ENCODE data around the gene ANKH. TPM values are rescaled to one million over a fixed set of nuclear protein-coding genes. Genes with fewer than 3 reads are reported as not detected.

The ANKH gene
- polyA plus RNA-seq, 1 donor from 2014 or later, result 9.9 TPM

GRCh38 chr5:14777187-14777586 lies 94.4 kb downstream of the ANKH start:
- no peaks in the 10 kb centered on the region for H4K20me1 ChIP-seq (ENCODE audit: insufficient read depth)
- no peaks in the 10 kb centered on the region for H3K27me3 ChIP-seq (ENCODE audit: insufficient read depth, low read depth, low read length)
- H3F3A ChIP-seq (ENCODE audit: insufficient read depth, low read length, poor library complexity, severe bottlenecking), result no peaks in the 10 kb centered on the region
- no peak overlapping the region for H3K4me2 ChIP-seq (ENCODE audit: low read length)
- TF ChIP-seq RAD21 (conservative IDR thresholded peaks at IDR 0.05), result no peak
- no peak for TF ChIP-seq MXI1 (conservative IDR thresholded peaks at IDR 0.05; ENCODE audit: poor library complexity, severe bottlenecking)
- no peak for TF ChIP-seq EZH2 (IDR thresholded peaks at IDR 0.05; ENCODE audit: borderline replicate concordance, insufficient read depth, low read length, poor library complexity, severe bottlenecking)
- no peak for TF ChIP-seq POLR2AphosphoS5 (IDR thresholded peaks at IDR 0.05)
- TF ChIP-seq CTCF (IDR thresholded peaks at IDR 0.05; ENCODE audit: poor library complexity, severe bottlenecking), result no peak
- TF ChIP-seq TAF1 (IDR thresholded peaks at IDR 0.05; ENCODE audit: low read depth), result no peak
- TF ChIP-seq SMC3 (conservative IDR thresholded peaks at IDR 0.05; ENCODE audit: poor library complexity), result no peak
- TF ChIP-seq EP300 (conservative IDR thresholded peaks at IDR 0.05; ENCODE audit: poor library complexity, severe bottlenecking), result no peak
- TF ChIP-seq REST (IDR thresholded peaks at IDR 0.05; ENCODE audit: borderline replicate concordance), result no peak
- H3K9ac ChIP-seq (ENCODE audit: low read length), result no peak overlapping the region
- no peak overlapping the region for H3K27ac ChIP-seq (ENCODE audit: low read length)
- no peaks in the 10 kb centered on the region for H3K36me3 ChIP-seq (ENCODE audit: insufficient read depth, low read length)
- H3K4me3 ChIP-seq (ENCODE audit: low read length), result no peak overlapping the region
- no peak overlapping the region for H2AFZ ChIP-seq (ENCODE audit: low read depth, low read length)
- no peaks in the 10 kb centered on the region for H3K79me2 ChIP-seq (replicated peaks; ENCODE audit: insufficient read depth, low read length)
- no peaks in the 10 kb centered on the region for H3K9me3 ChIP-seq (ENCODE audit: low read length)
- H3K9me2 ChIP-seq (ENCODE audit: insufficient read depth, low read length), result no peaks in the 10 kb centered on the region

GRCh38 chr5:14776602-14777001 lies 95.0 kb downstream of the ANKH start:
- Histone ChIP-seq H3K9me2 (ENCODE audit: insufficient read depth, low read length) (no peaks in the 10 kb centered on the region), H3K4me2 (ENCODE audit: low read length) (no peak overlapping the region), H3K4me3 (ENCODE audit: low read length) (no peak overlapping the region), H3K27me3 (ENCODE audit: insufficient read depth, low read depth, low read length) (no peaks in the 10 kb centered on the region), H4K20me1 (ENCODE audit: insufficient read depth) (no peaks in the 10 kb centered on the region), H2AFZ (ENCODE audit: low read depth, low read length) (no peak overlapping the region), H3K27ac (ENCODE audit: low read length) (no peak overlapping the region), H3K9ac (ENCODE audit: low read length) (no peak overlapping the region), H3K9me3 (ENCODE audit: low read length) (no peaks in the 10 kb centered on the region), H3K36me3 (ENCODE audit: insufficient read depth, low read length) (no peaks in the 10 kb centered on the region), H3K79me2 (replicated peaks; ENCODE audit: insufficient read depth, low read length) (no peaks in the 10 kb centered on the region), H3F3A (ENCODE audit: insufficient read depth, low read length, poor library complexity, severe bottlenecking) (no peaks in the 10 kb centered on the region)
- TF ChIP-seq SMC3 (conservative IDR thresholded peaks at IDR 0.05; ENCODE audit: poor library complexity) (no peak), POLR2AphosphoS5 (IDR thresholded peaks at IDR 0.05) (no peak), TAF1 (IDR thresholded peaks at IDR 0.05; ENCODE audit: low read depth) (no peak), MXI1 (conservative IDR thresholded peaks at IDR 0.05; ENCODE audit: poor library complexity, severe bottlenecking) (no peak), RAD21 (conservative IDR thresholded peaks at IDR 0.05) (no peak), CTCF (IDR thresholded peaks at IDR 0.05; ENCODE audit: poor library complexity, severe bottlenecking) (no peak), EP300 (conservative IDR thresholded peaks at IDR 0.05; ENCODE audit: poor library complexity, severe bottlenecking) (no peak), REST (IDR thresholded peaks at IDR 0.05; ENCODE audit: borderline replicate concordance) (no peak), EZH2 (IDR thresholded peaks at IDR 0.05; ENCODE audit: borderline replicate concordance, insufficient read depth, low read length, poor library complexity, severe bottlenecking) (no peak)

Measured in neural cell (in vitro differentiated cells).